ENCODE data around the gene RAD18.

Gene RAD18

DNA sequence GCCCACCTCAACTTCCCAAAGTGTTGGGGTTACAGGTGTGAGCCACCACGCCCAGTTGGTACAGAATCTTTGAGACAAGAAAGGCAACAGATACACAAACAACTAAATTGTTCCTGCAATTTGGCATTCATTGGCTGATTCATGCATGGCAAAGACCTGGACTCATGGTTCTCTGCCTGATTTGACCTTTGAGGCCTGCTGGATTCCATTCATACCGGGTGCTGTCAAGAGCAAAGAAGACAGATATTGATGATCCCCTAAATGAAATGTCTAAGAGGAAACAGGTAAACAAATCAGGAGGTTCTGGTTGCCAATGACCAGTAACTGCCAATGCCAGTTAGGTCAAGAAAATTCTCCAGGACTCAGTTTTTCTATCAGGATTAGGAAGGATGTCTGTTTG lies 43.9 kb upstream of the RAD18 start:
- Histone ChIP-seq H3K36me3 (ENCODE audit: control insufficient read depth, insufficient read depth, low read length) (no peaks in the 10 kb centered on the region), H3K27me3 (replicated peaks; ENCODE audit: control insufficient read depth, insufficient read depth, low read length) (no peaks in the 10 kb centered on the region), H3K4me3 (replicated peaks; ENCODE audit: low read depth, low read length) (no peak overlapping the region)
- DNase-seq (ENCODE audit: extremely low read depth, insufficient read length), result no peak
- TF ChIP-seq, protein P1, sequence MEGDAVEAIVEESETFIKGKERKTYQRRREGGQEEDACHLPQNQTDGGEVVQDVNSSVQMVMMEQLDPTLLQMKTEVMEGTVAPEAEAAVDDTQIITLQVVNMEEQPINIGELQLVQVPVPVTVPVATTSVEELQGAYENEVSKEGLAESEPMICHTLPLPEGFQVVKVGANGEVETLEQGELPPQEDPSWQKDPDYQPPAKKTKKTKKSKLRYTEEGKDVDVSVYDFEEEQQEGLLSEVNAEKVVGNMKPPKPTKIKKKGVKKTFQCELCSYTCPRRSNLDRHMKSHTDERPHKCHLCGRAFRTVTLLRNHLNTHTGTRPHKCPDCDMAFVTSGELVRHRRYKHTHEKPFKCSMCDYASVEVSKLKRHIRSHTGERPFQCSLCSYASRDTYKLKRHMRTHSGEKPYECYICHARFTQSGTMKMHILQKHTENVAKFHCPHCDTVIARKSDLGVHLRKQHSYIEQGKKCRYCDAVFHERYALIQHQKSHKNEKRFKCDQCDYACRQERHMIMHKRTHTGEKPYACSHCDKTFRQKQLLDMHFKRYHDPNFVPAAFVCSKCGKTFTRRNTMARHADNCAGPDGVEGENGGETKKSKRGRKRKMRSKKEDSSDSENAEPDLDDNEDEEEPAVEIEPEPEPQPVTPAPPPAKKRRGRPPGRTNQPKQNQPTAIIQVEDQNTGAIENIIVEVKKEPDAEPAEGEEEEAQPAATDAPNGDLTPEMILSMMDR (IDR thresholded peaks at IDR 0.05; ENCODE audit: insufficient read depth, low read length, poor library complexity, severe bottlenecking), result no peak

DNA sequence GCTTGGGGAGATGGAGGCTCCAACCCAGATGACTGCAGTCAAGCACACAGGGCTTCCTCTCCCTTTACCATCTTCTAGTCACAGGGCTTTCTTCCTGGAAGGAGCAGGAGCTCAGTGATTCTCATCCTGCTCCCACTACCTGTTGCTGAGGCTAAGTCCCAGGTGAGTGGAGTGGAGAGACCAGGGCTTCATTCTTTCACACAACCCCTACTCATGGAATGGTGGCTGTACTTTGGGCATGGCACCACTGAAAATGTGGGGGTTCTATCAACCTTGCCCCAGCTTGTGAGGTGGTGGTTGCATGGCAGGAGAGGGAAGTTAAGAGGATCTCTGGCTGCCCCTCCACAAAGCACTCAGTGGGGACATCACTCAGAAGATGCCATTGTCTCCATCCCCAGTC lies 36.8 kb upstream of the RAD18 start:
- Histone ChIP-seq H3K36me3 (ENCODE audit: control insufficient read depth, insufficient read depth, low read length) (no peaks in the 10 kb centered on the region), H3K27me3 (replicated peaks; ENCODE audit: control insufficient read depth, insufficient read depth, low read length) (no peaks in the 10 kb centered on the region), H3K4me3 (replicated peaks; ENCODE audit: low read depth, low read length) (no peak overlapping the region)
- DNase-seq (ENCODE audit: extremely low read depth, insufficient read length), result no peak
- TF ChIP-seq, protein P1 (IDR thresholded peaks at IDR 0.05; ENCODE audit: insufficient read depth, low read length, poor library complexity, severe bottlenecking), result no peak

DNA sequence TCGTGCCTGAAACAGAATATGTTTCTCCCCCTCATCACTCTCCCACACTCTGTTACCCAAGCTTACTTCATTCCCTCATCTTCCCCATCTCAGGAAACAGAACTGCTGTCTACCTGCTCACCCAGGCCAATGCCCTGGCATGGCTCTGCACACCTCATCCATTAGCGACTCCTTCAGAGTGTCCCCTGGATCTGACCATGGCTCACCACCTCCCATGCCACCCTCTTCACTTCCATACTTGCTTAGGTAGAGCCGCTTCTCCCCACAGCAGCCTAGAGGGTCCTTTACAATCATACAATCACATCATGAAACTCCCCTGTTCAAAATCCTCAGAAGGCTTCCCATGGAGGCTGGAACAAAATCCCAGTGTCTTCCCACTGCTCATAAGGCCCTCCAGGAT lies 33.9 kb upstream of the RAD18 start:
- Histone ChIP-seq H3K36me3 (ENCODE audit: control insufficient read depth, insufficient read depth, low read length) (no peaks in the 10 kb centered on the region; the same call in 1 of the 2 replicates), H3K27me3 (replicated peaks; ENCODE audit: control insufficient read depth, insufficient read depth, low read length) (no peaks in the 10 kb centered on the region; the same call in 1 of the 2 replicates), H3K4me3 (replicated peaks; ENCODE audit: low read depth, low read length) (no peak overlapping the region)
- no peak for DNase-seq (ENCODE audit: extremely low read depth, insufficient read length)
- TF ChIP-seq, protein P1 (IDR thresholded peaks at IDR 0.05; ENCODE audit: insufficient read depth, low read length, poor library complexity, severe bottlenecking), result no peak

DNA sequence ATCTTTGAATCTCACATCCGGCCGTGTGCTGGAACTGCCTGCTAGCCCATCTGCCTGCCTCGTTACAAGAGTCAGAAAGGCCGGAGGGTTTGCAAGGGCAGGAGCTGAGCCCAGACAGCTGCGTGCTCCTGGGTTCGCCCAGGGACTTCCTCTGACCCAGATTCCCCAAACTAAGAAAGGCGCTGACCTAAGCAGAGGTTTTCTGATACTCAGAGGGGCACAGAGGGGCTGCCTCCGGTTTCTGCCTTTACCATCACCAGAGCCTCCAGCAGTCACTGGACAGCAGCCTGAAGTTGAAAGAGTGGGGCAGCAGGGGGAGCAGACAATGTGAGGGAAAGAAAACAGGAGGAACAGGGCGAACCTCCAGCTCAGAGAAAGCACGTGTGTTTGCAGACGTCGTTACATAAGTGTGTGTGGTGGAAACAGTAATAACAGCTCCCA lies 33.4 kb upstream of the RAD18 start:
- no peak overlapping the region for H3K4me3 ChIP-seq (replicated peaks; ENCODE audit: low read depth, low read length)
- no peaks in the 10 kb centered on the region; the same call in 1 of the 2 replicates for H3K36me3 ChIP-seq (ENCODE audit: control insufficient read depth, insufficient read depth, low read length)
- DNase-seq (ENCODE audit: extremely low read depth, insufficient read length), result no peak
- TF ChIP-seq, protein P1 (IDR thresholded peaks at IDR 0.05; ENCODE audit: insufficient read depth, low read length, poor library complexity, severe bottlenecking), result no peak
- no peaks in the 10 kb centered on the region; the same call in 1 of the 2 replicates for H3K27me3 ChIP-seq (replicated peaks; ENCODE audit: control insufficient read depth, insufficient read depth, low read length)

DNA sequence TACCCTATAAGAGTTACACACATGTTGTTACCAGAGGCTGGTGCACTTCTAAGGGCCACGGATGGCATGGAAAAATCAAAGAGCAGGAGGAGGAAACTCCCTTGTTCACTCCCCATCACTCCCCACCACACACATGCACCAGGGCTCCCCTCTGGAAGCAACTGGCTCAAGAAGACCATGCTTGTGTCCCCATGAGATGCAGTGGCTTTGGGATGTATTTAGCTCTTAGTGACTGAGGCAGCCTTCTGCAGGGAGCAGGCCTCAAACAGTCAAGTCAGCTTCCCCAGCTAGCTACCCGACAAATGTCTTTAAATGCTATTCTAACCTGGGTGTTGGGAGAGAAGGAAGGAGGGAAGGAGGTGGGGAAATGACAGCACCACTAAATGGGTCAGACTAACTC lies 32.9 kb upstream of the RAD18 start:
- no peak for DNase-seq (ENCODE audit: extremely low read depth, insufficient read length)
- TF ChIP-seq, protein P1 (IDR thresholded peaks at IDR 0.05; ENCODE audit: insufficient read depth, low read length, poor library complexity, severe bottlenecking), result no peak
- Histone ChIP-seq H3K4me3 (replicated peaks; ENCODE audit: low read depth, low read length) (no peak overlapping the region), H3K36me3 (ENCODE audit: control insufficient read depth, insufficient read depth, low read length) (no peaks in the 10 kb centered on the region; the same call in 1 of the 2 replicates), H3K27me3 (replicated peaks; ENCODE audit: control insufficient read depth, insufficient read depth, low read length) (no peaks in the 10 kb centered on the region; the same call in 1 of the 2 replicates)

DNA sequence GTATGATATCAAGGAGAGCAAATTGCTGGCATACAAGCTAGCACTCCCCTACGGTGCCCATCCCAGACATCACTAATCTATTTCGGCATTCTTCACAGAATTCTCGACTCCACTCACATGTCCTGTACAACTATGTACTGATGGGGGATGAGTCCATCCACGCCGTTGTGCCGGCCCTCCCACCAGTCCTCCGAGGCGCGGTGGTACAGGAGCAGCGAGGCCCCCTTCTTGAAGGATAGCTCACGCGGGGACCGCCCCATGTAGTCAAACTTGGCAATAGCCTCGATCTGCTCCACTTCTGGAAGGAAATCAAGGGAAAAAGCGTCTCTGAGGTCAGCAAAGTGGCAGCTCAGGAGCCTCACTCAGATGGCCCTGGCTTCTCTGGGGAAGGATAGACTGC lies 31.0 kb upstream of the RAD18 start:
- TF ChIP-seq, protein P1 (IDR thresholded peaks at IDR 0.05; ENCODE audit: insufficient read depth, low read length, poor library complexity, severe bottlenecking), result no peak
- H3K36me3 ChIP-seq (ENCODE audit: control insufficient read depth, insufficient read depth, low read length), result no peaks in the 10 kb centered on the region; the same call in 1 of the 2 replicates
- no peak for DNase-seq (ENCODE audit: extremely low read depth, insufficient read length)
- no peaks in the 10 kb centered on the region; the same call in 1 of the 2 replicates for H3K27me3 ChIP-seq (replicated peaks; ENCODE audit: control insufficient read depth, insufficient read depth, low read length)
- H3K4me3 ChIP-seq (replicated peaks; ENCODE audit: low read depth, low read length), result no peak overlapping the region
